GM18951 (cell line): ENCODE measurements around the gene ALK.

ENCODE experiments used
- POLR2A ChIP-seq: IDR thresholded peaks from 4 replicates; pipeline ENCODE4 v1.6.1; 2011; ENCODE audit warnings: mild to moderate bottlenecking; ENCODE audit not compliant: insufficient read length, insufficient read depth; ENCODE audit errors: extremely low read depth
- in situ Hi-C: fragments of 300-500 bp; cut with MboI; formaldehyde crosslinking; loops from one replicate; pipeline ENCODE4 v1.12.0; 2022; ENCODE audit warnings: low sequenced_read_pairs, mixed read lengths, inconsistent platforms; ENCODE audit not compliant: unreplicated experiment

The ALK gene

GRCh38 chr2:29573612-29574011 is 347.8 kb downstream of the ALK start:
- in situ Hi-C loops = no loop called here
- no peak for TF ChIP-seq POLR2A

GRCh38 chr2:29573147-29573546 is 348.2 kb downstream of the ALK start:
- no peak for TF ChIP-seq POLR2A
- in situ Hi-C loops = no loop called here

GRCh38 chr2:29570539-29570938 is 350.8 kb downstream of the ALK start:
- in situ Hi-C loops = no loop called here
- TF ChIP-seq POLR2A = no peak

- in situ Hi-C loops = no loop called here
- TF ChIP-seq POLR2A = no peak
Observed at GRCh38 chr2:29567906-29568520, 353.4 kb downstream of the ALK start.

GRCh38 chr2:29563697-29564096 is 357.7 kb downstream of the ALK start:
- in situ Hi-C loops = no loop called here
- no peak for TF ChIP-seq POLR2A

GRCh38 chr2:29562896-29563295 is 358.5 kb downstream of the ALK start:
- no peak for TF ChIP-seq POLR2A
- in situ Hi-C loops = no loop called here

- no peak for TF ChIP-seq POLR2A
- in situ Hi-C loops = no loop called here
Observed at GRCh38 chr2:29562319-29562718, 359.1 kb downstream of the ALK start.

GRCh38 chr2:29561628-29562027 is 359.8 kb downstream of the ALK start:
- no peak for TF ChIP-seq POLR2A
- in situ Hi-C loops = no loop called here

GRCh38 chr2:29561181-29561580 is 360.2 kb downstream of the ALK start:
- TF ChIP-seq POLR2A = no peak
- in situ Hi-C loops = no loop called here

GRCh38 chr2:29560566-29560965 is 360.8 kb downstream of the ALK start:
- no peak for TF ChIP-seq POLR2A
- in situ Hi-C loops = no loop called here

- in situ Hi-C loops = no loop called here
- no peak for TF ChIP-seq POLR2A
Observed at GRCh38 chr2:29560030-29560429, 361.4 kb downstream of the ALK start.

- in situ Hi-C loops = no loop called here
- no peak for TF ChIP-seq POLR2A
Observed at GRCh38 chr2:29559578-29559977, 361.8 kb downstream of the ALK start.

- no peak for TF ChIP-seq POLR2A
- in situ Hi-C loops = no loop called here
Observed at GRCh38 chr2:29558097-29558496, 363.3 kb downstream of the ALK start.

GRCh38 chr2:29557268-29557667 is 364.1 kb downstream of the ALK start:
- TF ChIP-seq POLR2A = no peak
- in situ Hi-C loops = no loop called here

GRCh38 chr2:29549069-29549380 is 372.4 kb downstream of the ALK start:
- in situ Hi-C loops = no loop called here
- no peak for TF ChIP-seq POLR2A
